Endothelial cell of umbilical vein (primary cell): ENCODE data around the gene FAM131B. TPM values are rescaled to one million over a fixed set of nuclear protein-coding genes. Genes with fewer than 3 reads are reported as not detected.
A peak's percentile ranks its signal among the peaks of the same experiment; 100 is the strongest.

Experiments used
- BruUV-seq: library from RNA; stranded (reverse); fragments of 400-500 nt; replicated peaks from 2 replicates; lab custom pipeline; 2021; lab: Mats Ljungman, UMichigan
- CTCF ChIA-PET: fragments of 300-600, 350-600 bp; sonication (Branson Sonifier 250); formaldehyde crosslinking; loops from one replicate; lab custom pipeline; 2021; ENCODE audit warnings: antibody characterized with exemption, inconsistent platforms; lab: Charles Lee
- POLR2A ChIA-PET: fragments of 300-600, 350-600 bp; sonication (Branson Sonifier 250); formaldehyde crosslinking; loops from one replicate; lab custom pipeline; 2021; ENCODE audit warnings: antibody characterized with exemption, inconsistent platforms; lab: Charles Lee
- DNase-seq: peaks from one replicate; pipeline ENCODE4 v3.0.0-alpha.2; 2011; ENCODE audit warnings: low read depth, low spot score
- FAIRE-seq: peaks from 2 replicates; lab custom pipeline; 2011; peaks lifted over from hg19 to GRCh38; lab: Jason Lieb, UNC
- H2AFZ ChIP-seq: 2 replicates; pipeline ENCODE4 v1.6.0; 2012; ENCODE audit warnings: low read depth, low read length, control low read depth, inconsistent platforms
- H3K27ac ChIP-seq: 2 replicates; pipeline ENCODE4 v1.5.1; 2011; ENCODE audit warnings: low read depth, mild to moderate bottlenecking, control low read depth, low read length, moderate library complexity; ENCODE audit not compliant: insufficient read depth
- H3K27me3 ChIP-seq, 2 experiments: 2 replicates each; pipeline versions ENCODE4 v1.6.0 to v1.6.1; 2011; ENCODE audit warnings: low read length in 2 of 2, mixed read lengths in 1 of 2; ENCODE audit not compliant: control insufficient read depth in 2 of 2, insufficient read depth in 2 of 2
- H3K36me3 ChIP-seq, 2 experiments: 2 replicates in 1 of 2; 3 replicates in 1 of 2; pipeline ENCODE4 v1.5.1; 2011; ENCODE audit warnings: low read length in 2 of 2, mild to moderate bottlenecking in 1 of 2, moderate library complexity in 1 of 2; ENCODE audit not compliant: control insufficient read depth in 2 of 2, insufficient read depth in 2 of 2; ENCODE audit errors: extremely low read depth in 1 of 2
- H3K4me1 ChIP-seq: 3 replicates; pipeline ENCODE4 v1.5.1; 2011; ENCODE audit warnings: mild to moderate bottlenecking, low read length; ENCODE audit not compliant: control insufficient read depth, insufficient read depth; ENCODE audit errors: extremely low read depth
- H3K4me2 ChIP-seq: 2 replicates; pipeline ENCODE4 v1.6.1; 2011; ENCODE audit warnings: low read length, control low read depth, mixed read lengths; ENCODE audit not compliant: insufficient read depth
- H3K4me3 ChIP-seq, 3 experiments: fragments of 200-600 bp in 1 of 3; sonication (generic), shearing (Covaris generic) in 1 of 3; replicated peaks in 1 of 3; 2 replicates each; pipeline ENCODE4 v1.5.1; 2011 to 2016; ENCODE audit warnings: control low read depth in 3 of 3, low read length in 3 of 3, mild to moderate bottlenecking in 2 of 3, inconsistent platforms in 1 of 3, low read depth in 1 of 3, moderate library complexity in 1 of 3; ENCODE audit not compliant: insufficient read depth in 1 of 3
- H3K79me2 ChIP-seq: 2 replicates; pipeline ENCODE4 v1.6.0; 2012; ENCODE audit warnings: low read length, inconsistent platforms; ENCODE audit not compliant: control insufficient read depth, insufficient read depth
- H3K9ac ChIP-seq: replicated peaks from 2 replicates; pipeline ENCODE3; 2011; ENCODE audit warnings: low read length, control low read depth; ENCODE audit not compliant: insufficient read depth; ENCODE audit errors: extremely low read depth
- H3K9me1 ChIP-seq: replicated peaks from 3 replicates; pipeline ENCODE4 v1.6.0; 2011; ENCODE audit warnings: mild to moderate bottlenecking, low read length; ENCODE audit not compliant: control insufficient read depth, insufficient read depth; ENCODE audit errors: extremely low read depth
- H3K9me3 ChIP-seq: replicated peaks from 2 replicates; pipeline ENCODE4 v1.5.1; 2012; ENCODE audit warnings: low read length, inconsistent platforms; ENCODE audit not compliant: control insufficient read depth, insufficient read depth
- H4K20me1 ChIP-seq: replicated peaks from 2 replicates; pipeline ENCODE3; 2011; ENCODE audit warnings: mild to moderate bottlenecking, low read length; ENCODE audit not compliant: control insufficient read depth, insufficient read depth; ENCODE audit errors: extremely low read depth
- EZH2 ChIP-seq: IDR thresholded peaks from 2 replicates; pipeline ENCODE4 v1.6.1; 2012; ENCODE audit warnings: borderline replicate concordance, low read depth, mild to moderate bottlenecking, moderate library complexity, low read length, inconsistent platforms; ENCODE audit not compliant: severe bottlenecking
- FOS ChIP-seq: IDR thresholded peaks from 2 replicates; pipeline ENCODE4 v1.6.1; 2011; ENCODE audit warnings: mild to moderate bottlenecking, low read length, moderate library complexity, borderline replicate concordance; ENCODE audit not compliant: insufficient read depth
- GATA2 ChIP-seq: IDR thresholded peaks from 2 replicates; pipeline ENCODE4 v1.7.0; 2011; ENCODE audit warnings: low read depth, mild to moderate bottlenecking, moderate library complexity, mixed read lengths, low read length; ENCODE audit not compliant: insufficient read length, insufficient read depth
- JUN ChIP-seq: IDR thresholded peaks from 2 replicates; pipeline ENCODE4 v1.6.1; 2011; ENCODE audit warnings: borderline replicate concordance, low read depth; ENCODE audit not compliant: insufficient read length, insufficient read depth
- MAX ChIP-seq: IDR thresholded peaks from 2 replicates; pipeline ENCODE4 v1.6.1; 2011; ENCODE audit not compliant: insufficient read depth, insufficient read length
- MYC ChIP-seq: IDR thresholded peaks from one replicate; pipeline ENCODE4 v1.6.1; 2011; ENCODE audit warnings: mild to moderate bottlenecking, low read depth, low read length
- POLR2A ChIP-seq: IDR thresholded peaks from 2 replicates; pipeline ENCODE4 v1.6.1; 2012; ENCODE audit warnings: low read depth, mild to moderate bottlenecking, control low read depth, low read length
- POLR2AphosphoS5 ChIP-seq: IDR thresholded peaks from 2 replicates; pipeline ENCODE4 v1.6.1; 2012; ENCODE audit warnings: low read depth, mild to moderate bottlenecking, control low read depth, low read length, moderate library complexity; ENCODE audit not compliant: insufficient read depth
- dilution Hi-C: fragments of 300-500 bp; cut with MboI; formaldehyde crosslinking; loops from one replicate; pipeline ENCODE4 v1.15.0; 2019; ENCODE audit warnings: low sequenced_read_pairs; ENCODE audit not compliant: extremely low pct_ligation_motif_present
- intact Hi-C: fragments of 100-400 bp; cut with micrococcal nuclease; formaldehyde crosslinking; loops from one replicate; pipeline ENCODE4 v1.10.0; 2022
- polyA plus RNA-seq, 4 experiments: library from polyadenylated mRNA; depleted of rRNA in 3 of 4; stranded (reverse) in 3 of 4; unstranded in 1 of 4; fragments of >200 nt; gene quantifications; 2 replicates each; pipeline versions ENCODE4 v1.2.1 to v1.2.3, GENCODE V29; 2011 to 2012; ENCODE audit warnings: missing spikeins in 1 of 4
- total RNA-seq: library from RNA; stranded (reverse); gene quantifications from 2 replicates; pipeline ENCODE4 v1.2.3, GENCODE V29; 2021
- TF ChIP-seq, protein P1 (sequence below), 2 donors: IDR thresholded peaks; 1 replicate in 1 of 2; 2 replicates in 1 of 2; pipeline ENCODE4 v1.5.1; 2011; ENCODE audit warnings: low read length in 2 of 2, mild to moderate bottlenecking in 2 of 2, moderate library complexity in 2 of 2, control low read depth in 1 of 2, inconsistent platforms in 1 of 2, low read depth in 1 of 2; ENCODE audit not compliant: insufficient read depth in 1 of 2; ENCODE audit errors: extremely low read depth in 1 of 2

FAM131B gene
- total and polyA plus RNA-seq, 2 donors (not counting 3 experiments of a cell fraction or from before 2014, with no cell fraction given): 1.6 to 1.8 TPM

DNA sequence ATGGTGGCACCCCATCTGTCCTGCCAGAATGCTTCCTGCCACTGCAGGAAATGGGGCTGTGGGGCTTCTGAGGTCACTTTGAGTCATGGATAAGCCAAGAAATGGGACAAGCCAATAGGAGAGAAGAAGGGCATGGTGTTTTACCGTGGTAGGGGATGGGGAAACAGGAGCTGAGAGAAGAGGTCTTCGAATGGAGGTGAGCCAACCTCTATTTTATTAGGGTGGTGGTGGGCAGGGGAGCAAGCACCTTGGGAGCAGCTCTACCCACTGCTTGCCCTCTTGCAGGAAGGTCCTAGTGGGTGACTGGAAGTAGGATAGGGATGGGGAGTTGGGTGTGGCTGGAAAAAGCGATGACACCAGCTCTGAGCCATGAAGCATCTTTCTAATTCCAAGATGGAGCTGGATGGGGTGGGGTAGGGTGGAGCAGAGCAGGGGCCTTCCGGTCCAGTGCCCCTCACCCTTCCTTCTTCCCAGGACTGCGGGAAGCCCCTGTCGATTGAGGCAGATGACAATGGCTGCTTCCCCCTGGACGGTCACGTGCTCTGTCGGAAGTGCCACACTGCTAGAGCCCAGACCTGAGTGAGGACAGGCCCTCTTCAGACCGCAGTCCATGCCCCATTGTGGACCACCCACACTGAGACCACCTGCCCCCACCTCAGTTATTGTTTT, 27.7 kb upstream of the FAM131B start:
- Histone ChIP-seq H3K4me1 (peaks cover 80% of the 10 kb centered on the region), H3K79me2 (peaks cover 43% of the 10 kb centered on the region), H3K27ac (peak overlapping the region; percentile 14), H3K9me1 (no peaks in the 10 kb centered on the region), H3K36me3 (peaks cover 19 to 39% of the 10 kb centered on the region in 2 experiments), H3K27me3 (no peaks in the 10 kb centered on the region), H3K9me3 (no peaks in the 10 kb centered on the region), H3K4me3 (no peak overlapping the region), H3K9ac (no peak overlapping the region), H3K4me2 (no peak overlapping the region), H2AFZ (no peak overlapping the region), H4K20me1 (no peaks in the 10 kb centered on the region)
- FAIRE-seq (peak; percentile 15), DNase-seq (no peak)
- ChIA-PET CTCF (interaction anchor here (1.0 to 4.5 kb wide), 8 partner anchors 8 to 150 kb away, joined by 3 to 24 read pairs (median 8); partner anchors contain the start of gene EPHA1), POLR2A (interaction anchor here (1.6 to 2.9 kb wide), 2 partner anchors 8 to 10 kb away, joined by 7 to 8 read pairs; no protein-coding TSS in a partner anchor)
- intact Hi-C loops (loop anchor here (2.0 to 5.0 kb wide), 2 partner anchors 19 to 583 kb away; no protein-coding TSS in a partner anchor), dilution Hi-C loops (loop anchor here (25.0 kb wide), 1 partner anchor 122 kb away; no protein-coding TSS in a partner anchor)
- no peak for TF ChIP-seq MYC
- no peak for TF ChIP-seq MAX
- no peak for TF ChIP-seq FOS
- TF ChIP-seq EZH2: no peak
- TF ChIP-seq POLR2AphosphoS5: peak; percentile 41
- no peak for TF ChIP-seq GATA2
- peak; percentile 67 for TF ChIP-seq POLR2A
- TF ChIP-seq JUN: no peak
- TF ChIP-seq, protein P1, sequence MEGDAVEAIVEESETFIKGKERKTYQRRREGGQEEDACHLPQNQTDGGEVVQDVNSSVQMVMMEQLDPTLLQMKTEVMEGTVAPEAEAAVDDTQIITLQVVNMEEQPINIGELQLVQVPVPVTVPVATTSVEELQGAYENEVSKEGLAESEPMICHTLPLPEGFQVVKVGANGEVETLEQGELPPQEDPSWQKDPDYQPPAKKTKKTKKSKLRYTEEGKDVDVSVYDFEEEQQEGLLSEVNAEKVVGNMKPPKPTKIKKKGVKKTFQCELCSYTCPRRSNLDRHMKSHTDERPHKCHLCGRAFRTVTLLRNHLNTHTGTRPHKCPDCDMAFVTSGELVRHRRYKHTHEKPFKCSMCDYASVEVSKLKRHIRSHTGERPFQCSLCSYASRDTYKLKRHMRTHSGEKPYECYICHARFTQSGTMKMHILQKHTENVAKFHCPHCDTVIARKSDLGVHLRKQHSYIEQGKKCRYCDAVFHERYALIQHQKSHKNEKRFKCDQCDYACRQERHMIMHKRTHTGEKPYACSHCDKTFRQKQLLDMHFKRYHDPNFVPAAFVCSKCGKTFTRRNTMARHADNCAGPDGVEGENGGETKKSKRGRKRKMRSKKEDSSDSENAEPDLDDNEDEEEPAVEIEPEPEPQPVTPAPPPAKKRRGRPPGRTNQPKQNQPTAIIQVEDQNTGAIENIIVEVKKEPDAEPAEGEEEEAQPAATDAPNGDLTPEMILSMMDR (IDR thresholded peaks at IDR 0.05; ENCODE audit: extremely low read depth in 1 of 2, insufficient read depth in 1 of 2, low read depth in 1 of 2, low read length in 2 of 2): no peak
- no TSS peak for BruUV-seq
